ENCODE results near the gene FGFR2. TPM values are rescaled to one million over a fixed set of nuclear protein-coding genes. Genes with fewer than 3 reads are reported as not detected.

FGFR2 gene
- total and polyA plus RNA-seq, 2 donors (not counting 3 experiments of a cell fraction or from before 2014, with no cell fraction given) = 0.06 TPM; not detected in 1

DNA sequence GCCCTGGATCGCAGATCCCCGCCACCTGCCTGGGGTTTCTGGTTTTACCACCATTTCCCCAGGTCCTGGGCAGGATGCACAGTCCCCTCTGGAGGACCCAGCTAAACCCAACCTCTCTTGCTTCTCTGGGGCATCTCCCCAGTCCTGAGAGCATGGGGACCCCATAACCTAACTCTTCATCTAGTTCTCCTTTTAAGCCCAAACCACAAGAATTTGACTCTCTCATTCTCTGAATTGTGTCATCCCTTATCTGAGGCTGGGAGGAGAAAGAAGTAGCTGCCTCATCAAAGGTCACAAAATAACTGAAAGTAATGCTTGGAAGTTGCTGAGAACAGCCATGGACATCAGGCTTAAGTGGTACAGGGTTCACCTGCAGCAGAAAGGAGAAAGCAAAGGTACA lies 159.9 kb downstream of the FGFR2 start:
- H3K36me3 ChIP-seq (ENCODE audit: control insufficient read depth in 2 of 2, extremely low read depth in 1 of 2, insufficient read depth in 2 of 2, low read length in 2 of 2) = no peaks in the 10 kb centered on the region
- TF ChIP-seq JUN (IDR thresholded peaks at IDR 0.05; ENCODE audit: borderline replicate concordance, insufficient read depth, insufficient read length, low read depth) (no peak), GATA2 (IDR thresholded peaks at IDR 0.05; ENCODE audit: insufficient read depth, insufficient read length, low read depth, low read length) (no peak), MYC (IDR thresholded peaks at IDR 0.05; ENCODE audit: low read depth, low read length) (no peak), EZH2 (IDR thresholded peaks at IDR 0.05; ENCODE audit: borderline replicate concordance, low read depth, low read length, severe bottlenecking) (no peak), POLR2AphosphoS5 (IDR thresholded peaks at IDR 0.05; ENCODE audit: insufficient read depth, low read depth, low read length) (no peak), MAX (IDR thresholded peaks at IDR 0.05; ENCODE audit: insufficient read depth, insufficient read length) (no peak), FOS (IDR thresholded peaks at IDR 0.05; ENCODE audit: borderline replicate concordance, insufficient read depth, low read length) (no peak), POLR2A (IDR thresholded peaks at IDR 0.05; ENCODE audit: low read depth, low read length) (no peak), CTCF (IDR thresholded peaks at IDR 0.05; ENCODE audit: extremely low read depth in 1 of 2, insufficient read depth in 1 of 2, low read depth in 1 of 2, low read length in 2 of 2) (no peak)
- H3K4me2 ChIP-seq (ENCODE audit: insufficient read depth, low read length) = no peak overlapping the region
- no peaks in the 10 kb centered on the region for H3K4me1 ChIP-seq (ENCODE audit: control insufficient read depth, extremely low read depth, insufficient read depth, low read length)
- DNase-seq (ENCODE audit: low read depth, low spot score) (no peak), FAIRE-seq (no peak)
- ChIA-PET CTCF (no interaction called here), POLR2A (no interaction called here)
- H3K9me3 ChIP-seq (replicated peaks; ENCODE audit: control insufficient read depth, insufficient read depth, low read length) = peaks cover 3% of the 10 kb centered on the region
- no peak overlapping the region for H3K9ac ChIP-seq (replicated peaks; ENCODE audit: extremely low read depth, insufficient read depth, low read length)
- dilution Hi-C loops (cut with MboI; ENCODE audit: extremely low pct_ligation_motif_present, low sequenced_read_pairs) = no loop called here
- no peaks in the 10 kb centered on the region for H3K9me1 ChIP-seq (replicated peaks; ENCODE audit: control insufficient read depth, extremely low read depth, insufficient read depth, low read length)
- no peak overlapping the region for H3K27ac ChIP-seq (ENCODE audit: insufficient read depth, low read depth, low read length)
- H3K27me3 ChIP-seq (ENCODE audit: control insufficient read depth in 2 of 2, insufficient read depth in 2 of 2, low read length in 2 of 2) = no peaks in the 10 kb centered on the region
- no peak overlapping the region for H3K4me3 ChIP-seq (replicated peaks in 1 of 3; ENCODE audit: insufficient read depth in 1 of 3, low read depth in 1 of 3, low read length in 3 of 3)
- no peaks in the 10 kb centered on the region for H4K20me1 ChIP-seq (replicated peaks; ENCODE audit: control insufficient read depth, extremely low read depth, insufficient read depth, low read length)
- intact Hi-C loops (cut with micrococcal nuclease) = no loop called here
- no peaks in the 10 kb centered on the region for H3K79me2 ChIP-seq (ENCODE audit: control insufficient read depth, insufficient read depth, low read length)
- no peak overlapping the region for H2AFZ ChIP-seq (ENCODE audit: low read depth, low read length)
- BruUV-seq (replicated peaks) = no TSS peak
